HL-60/S4 treated with phorbol 12-myristate 13-acetate at 8.2 ng/mL for 4 days and 3 days (cell line): ENCODE measurements around the gene STOML1.

Experiments
- in situ Hi-C: fragments of 300-500 bp; cut with MboI; formaldehyde crosslinking; loops from 2 replicates; pipeline ENCODE4 v1.15.0; 2022; ENCODE audit warnings: low sequenced_read_pairs

Gene STOML1

GRCh38 chr15:73991726-73992593 is at the start of gene STOML1:
TSS of gene STOML1 (minus strand) at chr15:73992295. CDS start at chr15:73992223, 72 bp downstream.
- in situ Hi-C loops, result no loop called here

GRCh38 chr15:74041311-74041756 is 49.2 kb upstream of the STOML1 start:
- in situ Hi-C loops, result no loop called here

GRCh38 chr15:74040109-74040850 is 48.2 kb upstream of the STOML1 start:
- in situ Hi-C loops, result no loop called here

GRCh38 chr15:74039656-74040010 is 47.5 kb upstream of the STOML1 start:
- in situ Hi-C loops, result no loop called here

- in situ Hi-C loops, result no loop called here
Measured at GRCh38 chr15:74038707-74039655, 46.9 kb upstream of the STOML1 start.

- in situ Hi-C loops, result no loop called here
Measured at GRCh38 chr15:74037171-74038117, 45.3 kb upstream of the STOML1 start.

GRCh38 chr15:74036271-74037170 is 44.4 kb upstream of the STOML1 start:
- in situ Hi-C loops, result no loop called here

GRCh38 chr15:74035121-74036017 is 43.3 kb upstream of the STOML1 start:
- in situ Hi-C loops, result no loop called here

- in situ Hi-C loops, result no loop called here
Measured at GRCh38 chr15:74034206-74034755, 42.2 kb upstream of the STOML1 start.

GRCh38 chr15:74032606-74033561 is 40.8 kb upstream of the STOML1 start:
- in situ Hi-C loops, result no loop called here

GRCh38 chr15:74032046-74032445 is 40.0 kb upstream of the STOML1 start:
- in situ Hi-C loops, result no loop called here

GRCh38 chr15:74028646-74029045 is 36.6 kb upstream of the STOML1 start:
- in situ Hi-C loops, result no loop called here

GRCh38 chr15:74027688-74028087 is 35.6 kb upstream of the STOML1 start:
- in situ Hi-C loops, result no loop called here

GRCh38 chr15:74025436-74025835 is 33.3 kb upstream of the STOML1 start:
- in situ Hi-C loops, result no loop called here

- in situ Hi-C loops, result no loop called here
Measured at GRCh38 chr15:74024687-74025086, 32.6 kb upstream of the STOML1 start.

- in situ Hi-C loops, result no loop called here
Measured at GRCh38 chr15:74022706-74023470, 30.8 kb upstream of the STOML1 start.
